ENCODE results near the gene CDH13. TPM values are rescaled to one million over a fixed set of nuclear protein-coding genes. Genes with fewer than 3 reads are reported as not detected.

Gene CDH13
- total RNA-seq, 1 experiment from 2014 or later, result 0.89 TPM

DNA sequence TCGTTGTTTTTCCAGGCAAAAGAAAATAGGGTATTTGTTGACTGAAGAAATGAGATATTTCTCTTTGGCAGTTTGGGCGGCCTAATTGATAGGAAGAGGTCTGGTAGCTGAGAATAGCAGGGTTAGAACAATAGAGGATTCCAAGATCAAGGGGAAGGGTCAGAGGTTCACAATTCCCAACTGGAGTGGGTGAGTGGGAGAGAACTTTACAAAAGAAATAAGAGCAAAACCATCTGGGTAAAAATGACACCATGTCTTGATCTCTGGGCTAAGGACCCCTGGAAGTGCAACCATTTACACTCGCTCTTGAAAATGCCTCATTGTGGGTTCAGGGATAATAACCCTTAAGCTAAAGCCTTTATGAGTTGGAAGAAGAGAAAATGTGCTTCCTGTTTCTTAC is 180.5 kb downstream of the CDH13 start:
- no peak for DNase-seq
- Histone ChIP-seq H3K27me3 (no peaks in the 10 kb centered on the region), H3K9me3 (no peaks in the 10 kb centered on the region), H3K36me3 (no peaks in the 10 kb centered on the region), H3K4me3 (no peak overlapping the region)

DNA sequence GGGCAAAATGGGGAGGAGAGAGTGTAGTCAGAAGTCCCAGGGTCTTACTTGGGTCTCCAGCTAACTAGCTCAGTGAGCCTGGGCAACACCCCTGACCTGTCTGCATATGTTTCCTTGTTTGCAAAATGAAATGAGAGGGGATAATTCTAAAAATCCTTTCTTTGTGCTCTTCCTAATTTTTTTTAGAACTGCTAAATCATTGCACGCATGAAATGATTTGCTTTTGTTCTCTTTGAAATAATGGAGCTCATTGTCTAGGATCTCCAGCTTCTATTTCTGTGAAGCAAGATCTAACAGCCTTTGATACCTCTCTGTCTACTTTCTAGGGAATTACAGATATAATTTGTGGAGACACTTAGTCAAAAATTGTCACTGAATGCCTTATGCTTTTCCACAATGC is 181.3 kb downstream of the CDH13 start:
- Histone ChIP-seq H3K4me3 (no peak overlapping the region), H3K9me3 (no peaks in the 10 kb centered on the region), H3K27me3 (no peaks in the 10 kb centered on the region), H3K36me3 (no peaks in the 10 kb centered on the region)
- no peak for DNase-seq

DNA sequence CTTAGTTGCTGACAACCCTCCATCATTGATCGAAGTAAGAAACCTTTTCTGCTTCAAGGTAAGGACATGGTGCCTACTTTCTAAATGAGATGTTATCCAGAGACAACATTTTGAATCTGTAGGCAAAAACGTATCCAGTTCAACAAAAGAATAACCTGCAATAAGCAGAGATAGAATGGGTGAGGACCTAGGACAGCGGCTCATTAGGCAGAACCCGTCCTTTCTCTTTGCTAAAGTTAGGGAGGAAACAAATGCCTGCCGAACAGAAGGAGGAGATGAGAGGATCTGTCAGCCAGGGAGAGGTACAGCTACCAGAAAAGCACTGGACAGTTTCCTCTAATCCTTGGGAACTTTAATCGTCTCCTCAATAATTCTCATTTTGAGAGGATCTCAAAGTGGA is 183.3 kb downstream of the CDH13 start:
- no peak for DNase-seq
- no peak overlapping the region for H3K4me3 ChIP-seq

GRCh38 chr16:82814059-82814458 is 187.3 kb downstream of the CDH13 start:
- Histone ChIP-seq H3K27me3 (no peaks in the 10 kb centered on the region), H3K36me3 (no peaks in the 10 kb centered on the region)
- no peak for DNase-seq

More for the DNA sequence above, 183.3 kb downstream of the CDH13 start:
- no peaks in the 10 kb centered on the region for H3K36me3 ChIP-seq
- H3K27me3 ChIP-seq, result no peaks in the 10 kb centered on the region
- no peaks in the 10 kb centered on the region for H3K9me3 ChIP-seq

DNA sequence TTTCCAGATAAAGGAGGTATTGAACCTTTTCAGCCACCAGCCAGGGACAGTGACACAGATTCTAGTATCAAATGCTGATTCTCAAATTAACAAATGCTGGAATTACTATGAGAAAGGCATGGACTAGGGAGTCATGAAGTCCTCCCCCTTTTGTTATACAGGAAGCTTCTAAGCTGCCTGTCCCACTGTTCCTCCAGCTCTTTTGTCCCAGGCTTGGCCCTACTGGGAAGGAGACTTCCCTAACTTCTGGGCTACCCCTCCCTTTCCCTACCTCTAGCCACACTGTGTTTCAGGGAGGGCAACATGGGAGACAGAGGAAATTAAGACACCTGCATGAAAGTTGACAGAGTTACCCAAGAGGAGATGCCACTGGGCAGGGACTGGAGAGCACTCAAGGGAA is 192.5 kb downstream of the CDH13 start:
- DNase-seq, result no peak
- Histone ChIP-seq H3K27me3 (no peaks in the 10 kb centered on the region), H3K36me3 (no peaks in the 10 kb centered on the region), H3K9me3 (no peaks in the 10 kb centered on the region), H3K4me3 (no peak overlapping the region)

More at GRCh38 chr16:82814059-82814458, 187.3 kb downstream of the CDH13 start:
- no peaks in the 10 kb centered on the region for H3K9me3 ChIP-seq
- no peak overlapping the region for H3K4me3 ChIP-seq

DNA sequence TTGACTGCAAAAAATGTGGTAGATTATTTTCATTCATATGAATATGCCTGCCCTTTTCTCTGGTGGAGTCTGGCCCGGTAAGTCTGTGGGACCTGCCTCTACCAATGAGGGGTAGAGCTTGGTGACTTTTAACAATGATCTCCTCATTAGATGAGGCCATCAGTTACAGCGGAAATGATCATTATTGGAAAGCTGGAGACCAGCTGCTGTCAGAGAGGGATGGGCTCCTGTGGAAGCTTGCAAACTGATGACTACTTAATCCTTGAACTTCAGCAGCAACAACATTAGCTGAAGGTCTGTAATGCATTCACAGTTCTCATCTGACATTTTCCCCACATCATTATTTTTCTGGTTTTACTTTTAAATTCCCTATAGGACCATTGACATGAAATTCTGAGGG is 194.1 kb downstream of the CDH13 start:
- H3K27me3 ChIP-seq, result no peaks in the 10 kb centered on the region
- no peaks in the 10 kb centered on the region for H3K36me3 ChIP-seq
- H3K4me3 ChIP-seq, result no peak overlapping the region
- peaks cover 2% of the 10 kb centered on the region; the same call in 1 of the 2 replicates for H3K9me3 ChIP-seq
- no peak for DNase-seq

GRCh38 chr16:82824408-82824807 is 197.6 kb downstream of the CDH13 start:
- Histone ChIP-seq H3K9me3 (peaks cover 2% of the 10 kb centered on the region; the same call in 1 of the 2 replicates), H3K27me3 (no peaks in the 10 kb centered on the region), H3K4me3 (no peak overlapping the region), H3K36me3 (no peaks in the 10 kb centered on the region)
- no peak for DNase-seq

- Histone ChIP-seq H3K36me3 (no peaks in the 10 kb centered on the region), H3K4me3 (no peak overlapping the region), H3K27me3 (no peaks in the 10 kb centered on the region), H3K9me3 (peaks cover 2% of the 10 kb centered on the region; the same call in 1 of the 2 replicates)
- no peak for DNase-seq
Observed at GRCh38 chr16:82829301-82829700, 202.5 kb downstream of the CDH13 start.

DNA sequence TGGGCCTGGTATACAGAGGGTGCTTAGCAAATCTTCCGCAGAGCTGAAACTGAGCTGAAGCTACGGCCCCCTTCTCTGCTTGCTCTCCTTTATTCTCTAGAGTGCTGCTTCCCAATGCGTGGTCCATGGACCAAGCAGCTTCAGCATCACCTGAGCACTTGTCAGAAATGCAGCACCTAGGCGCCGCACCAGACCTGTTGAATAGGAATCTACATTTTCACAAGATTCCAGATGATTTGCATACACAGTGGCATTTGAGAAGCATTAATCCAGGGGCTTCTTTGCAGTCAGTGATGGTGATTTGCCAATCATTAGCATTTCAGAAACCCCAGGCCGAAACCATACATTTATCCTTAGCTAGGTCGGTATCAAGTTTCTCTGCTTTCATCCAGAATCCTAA is 204.2 kb downstream of the CDH13 start:
- H3K36me3 ChIP-seq, result no peaks in the 10 kb centered on the region
- DNase-seq, result no peak
- H3K27me3 ChIP-seq, result no peaks in the 10 kb centered on the region
- H3K9me3 ChIP-seq, result no peaks in the 10 kb centered on the region
- no peak overlapping the region for H3K4me3 ChIP-seq

GRCh38 chr16:82832821-82833220 is 206.1 kb downstream of the CDH13 start:
- no peak for DNase-seq
- Histone ChIP-seq H3K4me3 (no peak overlapping the region), H3K36me3 (no peaks in the 10 kb centered on the region)

DNA sequence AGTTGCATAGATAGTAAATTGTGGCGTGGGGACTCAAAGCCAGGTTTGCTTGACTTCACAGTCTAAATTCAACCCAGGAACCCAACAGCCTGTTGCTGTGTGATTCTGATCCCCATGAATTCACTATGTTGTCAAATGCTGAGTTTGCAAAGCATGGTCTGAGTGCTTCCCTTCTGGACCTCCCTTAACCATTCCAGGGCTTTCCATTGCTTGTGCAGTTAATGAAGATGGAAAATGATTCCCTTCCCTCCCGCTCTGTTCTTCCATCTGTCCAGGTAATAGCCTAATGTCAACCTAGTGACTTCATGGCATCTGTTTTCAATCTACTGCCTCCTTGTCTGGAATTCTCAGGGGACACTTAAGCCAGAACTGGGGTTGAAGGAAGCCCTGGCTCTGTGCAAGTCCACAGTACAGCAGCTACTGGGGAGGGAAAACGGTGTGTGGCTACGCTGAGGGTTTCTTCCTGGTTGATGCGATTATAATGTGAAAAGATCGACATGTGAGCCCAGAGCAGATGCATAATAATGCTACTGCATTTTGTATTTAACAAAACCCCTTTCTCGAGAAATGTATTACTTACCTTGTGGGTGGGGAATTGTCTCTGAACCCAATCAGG is 206.7 kb downstream of the CDH13 start:
- H3K27me3 ChIP-seq, result no peaks in the 10 kb centered on the region
- H3K4me3 ChIP-seq, result no peak overlapping the region
- H3K9me3 ChIP-seq, result no peaks in the 10 kb centered on the region
- H3K36me3 ChIP-seq, result no peaks in the 10 kb centered on the region
- DNase-seq, result no peak

More at GRCh38 chr16:82832821-82833220, 206.1 kb downstream of the CDH13 start:
- H3K27me3 ChIP-seq, result no peaks in the 10 kb centered on the region
- no peaks in the 10 kb centered on the region for H3K9me3 ChIP-seq

GRCh38 chr16:82834151-82834815 is 207.5 kb downstream of the CDH13 start:
- Histone ChIP-seq H3K4me3 (no peak overlapping the region), H3K9me3 (no peaks in the 10 kb centered on the region), H3K36me3 (no peaks in the 10 kb centered on the region), H3K27me3 (no peaks in the 10 kb centered on the region)
- no peak for DNase-seq

- Histone ChIP-seq H3K27me3 (no peaks in the 10 kb centered on the region), H3K4me3 (no peak overlapping the region), H3K36me3 (no peaks in the 10 kb centered on the region), H3K9me3 (no peaks in the 10 kb centered on the region)
- DNase-seq, result no peak
Observed at GRCh38 chr16:82835487-82836155, 208.9 kb downstream of the CDH13 start.

DNA sequence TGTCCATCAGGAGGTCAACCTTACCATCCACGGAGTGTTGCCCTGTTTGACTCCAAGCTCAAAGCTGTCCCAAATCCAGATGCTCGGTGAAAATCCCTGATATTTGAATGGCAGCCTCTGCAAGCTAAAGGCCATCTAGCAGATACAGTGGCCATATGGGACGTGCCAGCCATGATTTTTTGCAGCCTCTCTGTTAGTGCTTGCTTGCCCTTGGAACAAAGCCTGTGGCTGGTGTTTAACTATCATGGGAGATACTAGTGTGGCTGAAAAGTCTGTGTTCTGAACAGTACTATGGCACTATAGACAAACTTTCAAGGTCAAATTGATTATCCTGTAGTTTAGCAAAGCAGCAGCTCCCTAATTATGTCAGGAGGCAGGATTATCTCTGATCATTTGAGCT is 214.3 kb downstream of the CDH13 start:
- Histone ChIP-seq H3K36me3 (no peaks in the 10 kb centered on the region), H3K9me3 (no peaks in the 10 kb centered on the region), H3K27me3 (no peaks in the 10 kb centered on the region), H3K4me3 (no peak overlapping the region)
- no peak for DNase-seq

- H3K4me3 ChIP-seq, result no peak overlapping the region
- DNase-seq, result no peak
- no peaks in the 10 kb centered on the region for H3K9me3 ChIP-seq
- no peaks in the 10 kb centered on the region for H3K27me3 ChIP-seq
- H3K36me3 ChIP-seq, result no peaks in the 10 kb centered on the region
Observed at GRCh38 chr16:82843606-82844271, 217.0 kb downstream of the CDH13 start.

GRCh38 chr16:82845116-82845515 is 218.3 kb downstream of the CDH13 start:
- Histone ChIP-seq H3K9me3 (no peaks in the 10 kb centered on the region), H3K36me3 (no peaks in the 10 kb centered on the region), H3K27me3 (no peaks in the 10 kb centered on the region), H3K4me3 (no peak overlapping the region)
- DNase-seq, result no peak

GRCh38 chr16:82846806-82847205 is 220.0 kb downstream of the CDH13 start:
- H3K4me3 ChIP-seq, result no peak overlapping the region
- no peaks in the 10 kb centered on the region for H3K36me3 ChIP-seq
- H3K9me3 ChIP-seq, result no peaks in the 10 kb centered on the region
- no peaks in the 10 kb centered on the region for H3K27me3 ChIP-seq
- no peak for DNase-seq
